ENCODE measurements around the gene MOB2.

DNA sequence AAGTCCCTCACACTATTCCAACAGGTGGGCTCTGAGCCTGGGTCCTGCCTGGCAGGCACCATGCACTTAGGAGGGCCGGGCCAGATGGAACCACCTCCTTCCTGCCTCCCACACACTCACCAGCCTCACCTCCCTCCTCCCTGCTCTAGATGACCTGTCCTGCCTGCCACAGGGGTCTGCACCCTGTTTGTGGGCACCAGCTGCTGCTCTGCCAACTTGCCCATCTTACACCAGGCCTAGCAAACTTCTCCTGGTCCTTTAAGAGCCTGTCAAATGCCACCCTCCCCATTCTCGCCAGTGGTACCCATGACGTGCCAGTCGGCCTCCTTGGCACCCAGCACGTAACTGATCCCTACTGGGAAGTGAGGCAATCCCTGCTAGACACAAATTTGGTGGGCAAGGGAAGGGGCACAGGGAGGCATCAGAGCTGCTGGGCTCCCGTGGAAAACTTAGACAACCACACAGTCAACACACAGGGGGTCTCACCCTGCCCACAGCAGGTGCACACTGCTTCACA lies 3.1 kb downstream of the MOB2 start:
- TF ChIP-seq, protein P1, sequence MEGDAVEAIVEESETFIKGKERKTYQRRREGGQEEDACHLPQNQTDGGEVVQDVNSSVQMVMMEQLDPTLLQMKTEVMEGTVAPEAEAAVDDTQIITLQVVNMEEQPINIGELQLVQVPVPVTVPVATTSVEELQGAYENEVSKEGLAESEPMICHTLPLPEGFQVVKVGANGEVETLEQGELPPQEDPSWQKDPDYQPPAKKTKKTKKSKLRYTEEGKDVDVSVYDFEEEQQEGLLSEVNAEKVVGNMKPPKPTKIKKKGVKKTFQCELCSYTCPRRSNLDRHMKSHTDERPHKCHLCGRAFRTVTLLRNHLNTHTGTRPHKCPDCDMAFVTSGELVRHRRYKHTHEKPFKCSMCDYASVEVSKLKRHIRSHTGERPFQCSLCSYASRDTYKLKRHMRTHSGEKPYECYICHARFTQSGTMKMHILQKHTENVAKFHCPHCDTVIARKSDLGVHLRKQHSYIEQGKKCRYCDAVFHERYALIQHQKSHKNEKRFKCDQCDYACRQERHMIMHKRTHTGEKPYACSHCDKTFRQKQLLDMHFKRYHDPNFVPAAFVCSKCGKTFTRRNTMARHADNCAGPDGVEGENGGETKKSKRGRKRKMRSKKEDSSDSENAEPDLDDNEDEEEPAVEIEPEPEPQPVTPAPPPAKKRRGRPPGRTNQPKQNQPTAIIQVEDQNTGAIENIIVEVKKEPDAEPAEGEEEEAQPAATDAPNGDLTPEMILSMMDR (IDR thresholded peaks at IDR 0.05): no peak
- TF ChIP-seq POLR2A (IDR thresholded peaks at IDR 0.05) (no peak), EP300 (IDR thresholded peaks at IDR 0.05) (no peak)

Measured in ovary (tissue), 3 donors.